ENCODE data around the gene CDCP1.

- TF ChIP-seq TAF1 (IDR thresholded peaks at IDR 0.05; ENCODE audit: borderline replicate concordance, low read depth, low read length): no peak
- TF ChIP-seq POLR2AphosphoS5 (IDR thresholded peaks at IDR 0.05; ENCODE audit: low read depth, low read length): no peak
These were observed 78.7 kb downstream of the CDCP1 start for GRCh38 chr3:45067486-45067885.
